Smooth muscle cell of the brain vasculature (primary cell): ENCODE data around the gene ARL16.

ENCODE experiments used
- DNase-seq: peaks from one replicate; pipeline ENCODE4 v3.0.0-alpha.2; 2012; ENCODE audit warnings: low read depth, low spot score

The ARL16 gene

GRCh38 chr17:81713004-81713555 lies 29.5 kb upstream of the ARL16 start:
- no peak for DNase-seq

- no peak for DNase-seq
Observed at GRCh38 chr17:81712468-81713003, 28.9 kb upstream of the ARL16 start.

- peak; percentile 31 for DNase-seq
Observed at GRCh38 chr17:81711814-81712467, 28.3 kb upstream of the ARL16 start, which contains the start of gene SLC25A10. Gene SLC25A10 (plus strand): TSS chr17:81712284. CDS start chr17:81712427, 143 bp downstream.

GRCh38 chr17:81710514-81711308 lies 27.1 kb upstream of the ARL16 start:
- DNase-seq: no peak

GRCh38 chr17:81708739-81709185 lies 25.2 kb upstream of the ARL16 start:
- DNase-seq: no peak

- no peak for DNase-seq
Observed at GRCh38 chr17:81707725-81708646, 24.4 kb upstream of the ARL16 start.

GRCh38 chr17:81706757-81707624 lies 23.4 kb upstream of the ARL16 start:
- DNase-seq: no peak

- DNase-seq: no peak
Observed at GRCh38 chr17:81706232-81706611, 22.6 kb upstream of the ARL16 start.

GRCh38 chr17:81705518-81706231 lies 22.1 kb upstream of the ARL16 start:
- DNase-seq: no peak

GRCh38 chr17:81703747-81704654 lies 20.4 kb upstream of the ARL16 start:
- no peak for DNase-seq

GRCh38 chr17:81702934-81703746 lies 19.5 kb upstream of the ARL16 start, which contains the start of gene MRPL12:
Gene MRPL12 (plus strand): TSS chr17:81703367. CDS start chr17:81703502, 135 bp downstream.
- peak; percentile 76 for DNase-seq

GRCh38 chr17:81701288-81702071 lies 17.9 kb upstream of the ARL16 start:
- DNase-seq: no peak

GRCh38 chr17:81700353-81701287 lies 17.0 kb upstream of the ARL16 start:
- DNase-seq: no peak

GRCh38 chr17:81697261-81698044 lies 13.9 kb upstream of the ARL16 start:
- DNase-seq: no peak
